Measurements from ENCODE around the gene PRTG.
"Not testable (repeated sequence)": the region's sequence is repeated elsewhere in the genome, so short reads cannot be mapped to it uniquely, and the experiment has no call there.

Gene PRTG

GRCh38 chr15:55774113-55774970 lies 31.4 kb upstream of the PRTG start:
- peaks cover 8% of the 10 kb centered on the region for H3K4me1 ChIP-seq (ENCODE audit: insufficient read depth, low read length)
- H3K9ac ChIP-seq (ENCODE audit: low read depth, low read length): no peak overlapping the region
- H3K4me3 ChIP-seq (ENCODE audit: low read length): no peak overlapping the region
- H3K27me3 ChIP-seq (ENCODE audit: insufficient read depth, low read length): no peaks in the 10 kb centered on the region
- no peak overlapping the region for H3K27ac ChIP-seq (ENCODE audit: low read depth, low read length)
- H3K9me3 ChIP-seq (ENCODE audit: insufficient read depth, low read depth, low read length): no peaks in the 10 kb centered on the region
- H3K36me3 ChIP-seq (ENCODE audit: insufficient read depth, low read length): no peaks in the 10 kb centered on the region
- 55% methylated on average over 9 of the region's 9 CpGs for WGBS

- H3K27me3 ChIP-seq (ENCODE audit: insufficient read depth, low read length): no peaks in the 10 kb centered on the region
- H3K36me3 ChIP-seq (ENCODE audit: insufficient read depth, low read length): no peaks in the 10 kb centered on the region
- H3K9me3 ChIP-seq (ENCODE audit: insufficient read depth, low read depth, low read length): no peaks in the 10 kb centered on the region
- no peak overlapping the region for H3K27ac ChIP-seq (ENCODE audit: low read depth, low read length)
- H3K4me3 ChIP-seq (ENCODE audit: low read length): no peak overlapping the region
- 85% methylated on average over 4 of the region's 4 CpGs for WGBS
- peaks cover 8% of the 10 kb centered on the region for H3K4me1 ChIP-seq (ENCODE audit: insufficient read depth, low read length)
- H3K9ac ChIP-seq (ENCODE audit: low read depth, low read length): no peak overlapping the region
Observed at GRCh38 chr15:55770806-55771205, 27.9 kb upstream of the PRTG start.

GRCh38 chr15:55770261-55770660 lies 27.3 kb upstream of the PRTG start:
- Histone ChIP-seq H3K9ac (ENCODE audit: low read depth, low read length) (no peak overlapping the region), H3K4me1 (ENCODE audit: insufficient read depth, low read length) (peaks cover 6% of the 10 kb centered on the region), H3K9me3 (ENCODE audit: insufficient read depth, low read depth, low read length) (no peaks in the 10 kb centered on the region), H3K36me3 (ENCODE audit: insufficient read depth, low read length) (no peaks in the 10 kb centered on the region), H3K27me3 (ENCODE audit: insufficient read depth, low read length) (no peaks in the 10 kb centered on the region), H3K4me3 (ENCODE audit: low read length) (no peak overlapping the region), H3K27ac (ENCODE audit: low read depth, low read length) (no peak overlapping the region)
- WGBS: 97% methylated on average over 4 of the region's 4 CpGs

- no peaks in the 10 kb centered on the region for H3K9me3 ChIP-seq (ENCODE audit: insufficient read depth, low read depth, low read length)
- 74% methylated on average over 10 of the region's 10 CpGs for WGBS
- H3K4me1 ChIP-seq (ENCODE audit: insufficient read depth, low read length): no peaks in the 10 kb centered on the region; the same call in 1 of the 2 replicates
- H3K27ac ChIP-seq (ENCODE audit: low read depth, low read length): no peak overlapping the region
- H3K9ac ChIP-seq (ENCODE audit: low read depth, low read length): no peak overlapping the region
- H3K36me3 ChIP-seq (ENCODE audit: insufficient read depth, low read length): no peaks in the 10 kb centered on the region
- no peaks in the 10 kb centered on the region for H3K27me3 ChIP-seq (ENCODE audit: insufficient read depth, low read length)
- H3K4me3 ChIP-seq (ENCODE audit: low read length): no peak overlapping the region
Observed at GRCh38 chr15:55768670-55769185, 25.8 kb upstream of the PRTG start.

- 83% methylated on average over 4 of the region's 4 CpGs for WGBS
- Histone ChIP-seq H3K4me3 (ENCODE audit: low read length) (no peak overlapping the region), H3K9ac (ENCODE audit: low read depth, low read length) (no peak overlapping the region), H3K27ac (ENCODE audit: low read depth, low read length) (no peak overlapping the region), H3K4me1 (ENCODE audit: insufficient read depth, low read length) (no peaks in the 10 kb centered on the region; the same call in 1 of the 2 replicates), H3K36me3 (ENCODE audit: insufficient read depth, low read length) (no peaks in the 10 kb centered on the region), H3K27me3 (ENCODE audit: insufficient read depth, low read length) (no peaks in the 10 kb centered on the region), H3K9me3 (ENCODE audit: insufficient read depth, low read depth, low read length) (no peaks in the 10 kb centered on the region)
Observed at GRCh38 chr15:55766676-55767075, 23.7 kb upstream of the PRTG start.

GRCh38 chr15:55764398-55764797 lies 21.4 kb upstream of the PRTG start:
- WGBS: 93% methylated on average over 6 of the region's 6 CpGs
- Histone ChIP-seq H3K27me3 (ENCODE audit: insufficient read depth, low read length) (no peaks in the 10 kb centered on the region), H3K4me1 (ENCODE audit: insufficient read depth, low read length) (no peaks in the 10 kb centered on the region; the same call in 1 of the 2 replicates), H3K9ac (ENCODE audit: low read depth, low read length) (no peak overlapping the region), H3K27ac (ENCODE audit: low read depth, low read length) (no peak overlapping the region), H3K4me3 (ENCODE audit: low read length) (no peak overlapping the region), H3K9me3 (ENCODE audit: insufficient read depth, low read depth, low read length) (no peaks in the 10 kb centered on the region), H3K36me3 (ENCODE audit: insufficient read depth, low read length) (no peaks in the 10 kb centered on the region)

- Histone ChIP-seq H3K27me3 (ENCODE audit: insufficient read depth, low read length) (no peaks in the 10 kb centered on the region), H3K27ac (ENCODE audit: low read depth, low read length) (no peak overlapping the region), H3K9me3 (ENCODE audit: insufficient read depth, low read depth, low read length) (no peaks in the 10 kb centered on the region), H3K4me3 (ENCODE audit: low read length) (no peak overlapping the region), H3K36me3 (ENCODE audit: insufficient read depth, low read length) (no peaks in the 10 kb centered on the region), H3K9ac (ENCODE audit: low read depth, low read length) (no peak overlapping the region), H3K4me1 (ENCODE audit: insufficient read depth, low read length) (peaks cover 6% of the 10 kb centered on the region; the same call in 1 of the 2 replicates)
- 89% methylated on average over 13 of the region's 13 CpGs for WGBS
Observed at GRCh38 chr15:55758580-55758986, 15.6 kb upstream of the PRTG start.

- not testable (repeated sequence) for H3K27ac ChIP-seq (ENCODE audit: low read depth, low read length); H3K4me3 ChIP-seq (ENCODE audit: low read length); H3K4me1 ChIP-seq (ENCODE audit: insufficient read depth, low read length); H3K27me3 ChIP-seq (ENCODE audit: insufficient read depth, low read length); H3K36me3 ChIP-seq (ENCODE audit: insufficient read depth, low read length); H3K9ac ChIP-seq (ENCODE audit: low read depth, low read length); H3K9me3 ChIP-seq (ENCODE audit: insufficient read depth, low read depth, low read length)
- 91% methylated on average over 4 of the region's 5 CpGs for WGBS
Observed at GRCh38 chr15:55753433-55753832, 10.5 kb upstream of the PRTG start.

- whole genome bisulfite sequencing: 96% methylated on average over 2 of the region's 2 CpGs
- H3K9me3 ChIP-seq (ENCODE audit: insufficient read depth, low read depth, low read length): no peaks in the 10 kb centered on the region
- no peaks in the 10 kb centered on the region for H3K4me1 ChIP-seq (ENCODE audit: insufficient read depth, low read length)
- H3K4me3 ChIP-seq (ENCODE audit: low read length): no peak overlapping the region
- H3K27me3 ChIP-seq (ENCODE audit: insufficient read depth, low read length): peaks cover 17% of the 10 kb centered on the region
- H3K9ac ChIP-seq (ENCODE audit: low read depth, low read length): no peak overlapping the region
- no peak overlapping the region for H3K27ac ChIP-seq (ENCODE audit: low read depth, low read length)
- H3K36me3 ChIP-seq (ENCODE audit: insufficient read depth, low read length): no peaks in the 10 kb centered on the region
Observed at GRCh38 chr15:55750706-55751105, 7.8 kb upstream of the PRTG start.

- 61% methylated on average over 21 of the region's 21 CpGs for WGBS
- peak overlapping the region; percentile 21; the same call in 1 of the 2 replicates for H3K9ac ChIP-seq (ENCODE audit: low read depth, low read length)
- H3K36me3 ChIP-seq (ENCODE audit: insufficient read depth, low read length): peaks cover 3% of the 10 kb centered on the region; the same call in 1 of the 2 replicates
- no peak overlapping the region for H3K27ac ChIP-seq (ENCODE audit: low read depth, low read length)
- H3K4me1 ChIP-seq (ENCODE audit: insufficient read depth, low read length): peaks cover 27% of the 10 kb centered on the region
- H3K4me3 ChIP-seq (ENCODE audit: low read length): peak overlapping the region; percentile 65
- peaks cover 81% of the 10 kb centered on the region for H3K27me3 ChIP-seq (ENCODE audit: insufficient read depth, low read length)
- H3K9me3 ChIP-seq (ENCODE audit: insufficient read depth, low read depth, low read length): no peaks in the 10 kb centered on the region
Observed at GRCh38 chr15:55743729-55744655, 1.0 kb upstream of the PRTG start.

GRCh38 chr15:55742498-55742926 lies 440 bp downstream of the PRTG start:
- Histone ChIP-seq H3K9me3 (ENCODE audit: insufficient read depth, low read depth, low read length) (no peaks in the 10 kb centered on the region), H3K4me1 (ENCODE audit: insufficient read depth, low read length) (peaks cover 32% of the 10 kb centered on the region), H3K4me3 (ENCODE audit: low read length) (peak overlapping the region; percentile 65), H3K27me3 (ENCODE audit: insufficient read depth, low read length) (peaks cover 91% of the 10 kb centered on the region), H3K9ac (ENCODE audit: low read depth, low read length) (peak overlapping the region; percentile 83), H3K36me3 (ENCODE audit: insufficient read depth, low read length) (peaks cover 3% of the 10 kb centered on the region; the same call in 1 of the 2 replicates), H3K27ac (ENCODE audit: low read depth, low read length) (no peak overlapping the region)
- under 1% methylated on average over 52 of the region's 52 CpGs for WGBS

Data from HUES64 (cell line).